RWPE2 (cell line): ENCODE results near the gene JAKMIP2.

Experiments used
- ATAC-seq: fragments of 200-7000 bp; cut with Tn5 transposase; 3 replicates; pipeline ENCODE4 v1.9.1; 2021; ENCODE audit warnings: low read depth
- DNase-seq: peaks from one replicate; pipeline ENCODE4 v3.0.0-alpha.2; 2020; ENCODE audit warnings: low spot score
- H3K27ac ChIP-seq: fragments of 450-650 bp; 2 replicates; pipeline ENCODE4 v1.5.1; 2017; ENCODE audit warnings: mild to moderate bottlenecking; ENCODE audit not compliant: poor library complexity, severe bottlenecking
- H3K27me3 ChIP-seq: fragments of 250-450 bp; sonication (Bioruptor Pico); 2 replicates; pipeline ENCODE4 v1.5.1; 2021; ENCODE audit warnings: mild to moderate bottlenecking, moderate library complexity; ENCODE audit not compliant: insufficient read depth, poor library complexity, severe bottlenecking
- H3K36me3 ChIP-seq: fragments of 250-450 bp; sonication (Bioruptor Pico); 2 replicates; pipeline ENCODE4 v1.5.1; 2020; ENCODE audit warnings: low read depth, mild to moderate bottlenecking, moderate library complexity
- H3K4me1 ChIP-seq: fragments of 250-450 bp; sonication (Bioruptor Pico); 2 replicates; pipeline ENCODE4 v1.5.1; 2021; ENCODE audit warnings: mild to moderate bottlenecking, moderate library complexity; ENCODE audit not compliant: insufficient read depth, poor library complexity, severe bottlenecking
- H3K4me3 ChIP-seq: fragments of 250-450 bp; sonication (Bioruptor Pico); 2 replicates; pipeline ENCODE4 v1.5.1; 2021; ENCODE audit warnings: mild to moderate bottlenecking, moderate library complexity; ENCODE audit not compliant: severe bottlenecking
- H3K9me3 ChIP-seq: fragments of 250-450 bp; sonication (Bioruptor Pico); 2 replicates; pipeline ENCODE4 v1.5.1; 2021; ENCODE audit warnings: mild to moderate bottlenecking, moderate library complexity; ENCODE audit not compliant: severe bottlenecking
- TF ChIP-seq, protein P1 (sequence below): fragments of 450-650 bp; IDR thresholded peaks from one replicate; pipeline ENCODE4 v1.5.1; 2017; ENCODE audit warnings: mild to moderate bottlenecking, moderate library complexity; ENCODE audit not compliant: poor library complexity, severe bottlenecking

JAKMIP2 gene

DNA sequence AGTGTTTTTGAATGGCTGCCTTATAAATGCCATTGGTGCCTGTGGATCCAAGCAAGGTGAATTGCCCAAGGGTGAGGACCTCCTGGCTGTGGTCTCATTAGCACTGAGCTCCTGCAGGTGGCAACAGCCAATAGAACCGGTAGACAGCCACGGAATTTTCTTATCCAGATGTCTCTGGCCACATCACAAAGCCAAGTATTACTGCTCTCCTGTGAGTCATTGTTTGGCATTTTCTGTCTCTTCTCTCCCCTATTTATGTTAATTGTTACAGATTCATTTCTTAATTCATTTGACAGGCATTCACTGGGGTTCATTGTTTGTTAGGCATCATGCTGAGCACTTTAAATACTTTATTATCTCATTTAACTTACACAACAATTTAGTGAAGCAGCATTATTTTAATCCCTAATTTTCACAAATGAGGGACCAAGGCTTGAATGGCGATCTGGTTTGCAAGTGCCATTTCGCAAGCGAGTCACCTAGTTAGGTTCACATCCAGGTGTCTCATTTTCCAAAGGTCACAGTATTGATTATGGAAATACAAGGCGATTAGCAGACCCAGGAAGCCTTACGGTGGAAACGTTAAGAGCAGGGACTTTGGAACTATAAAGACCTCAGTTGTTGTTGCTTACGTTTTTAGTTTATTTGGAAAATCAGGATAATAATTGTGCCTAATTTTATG is 214.5 kb downstream of the JAKMIP2 start:
- no peak overlapping the region for H3K4me3 ChIP-seq
- H3K4me1 ChIP-seq, result peaks cover 7% of the 10 kb centered on the region
- TF ChIP-seq, protein P1, sequence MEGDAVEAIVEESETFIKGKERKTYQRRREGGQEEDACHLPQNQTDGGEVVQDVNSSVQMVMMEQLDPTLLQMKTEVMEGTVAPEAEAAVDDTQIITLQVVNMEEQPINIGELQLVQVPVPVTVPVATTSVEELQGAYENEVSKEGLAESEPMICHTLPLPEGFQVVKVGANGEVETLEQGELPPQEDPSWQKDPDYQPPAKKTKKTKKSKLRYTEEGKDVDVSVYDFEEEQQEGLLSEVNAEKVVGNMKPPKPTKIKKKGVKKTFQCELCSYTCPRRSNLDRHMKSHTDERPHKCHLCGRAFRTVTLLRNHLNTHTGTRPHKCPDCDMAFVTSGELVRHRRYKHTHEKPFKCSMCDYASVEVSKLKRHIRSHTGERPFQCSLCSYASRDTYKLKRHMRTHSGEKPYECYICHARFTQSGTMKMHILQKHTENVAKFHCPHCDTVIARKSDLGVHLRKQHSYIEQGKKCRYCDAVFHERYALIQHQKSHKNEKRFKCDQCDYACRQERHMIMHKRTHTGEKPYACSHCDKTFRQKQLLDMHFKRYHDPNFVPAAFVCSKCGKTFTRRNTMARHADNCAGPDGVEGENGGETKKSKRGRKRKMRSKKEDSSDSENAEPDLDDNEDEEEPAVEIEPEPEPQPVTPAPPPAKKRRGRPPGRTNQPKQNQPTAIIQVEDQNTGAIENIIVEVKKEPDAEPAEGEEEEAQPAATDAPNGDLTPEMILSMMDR, result no peak
- no peaks in the 10 kb centered on the region for H3K36me3 ChIP-seq
- no peak for DNase-seq
- no peaks in the 10 kb centered on the region for H3K27me3 ChIP-seq
- ATAC-seq, result peak; percentile 72
- no peaks in the 10 kb centered on the region for H3K9me3 ChIP-seq
- peak overlapping the region; percentile 5 for H3K27ac ChIP-seq

DNA sequence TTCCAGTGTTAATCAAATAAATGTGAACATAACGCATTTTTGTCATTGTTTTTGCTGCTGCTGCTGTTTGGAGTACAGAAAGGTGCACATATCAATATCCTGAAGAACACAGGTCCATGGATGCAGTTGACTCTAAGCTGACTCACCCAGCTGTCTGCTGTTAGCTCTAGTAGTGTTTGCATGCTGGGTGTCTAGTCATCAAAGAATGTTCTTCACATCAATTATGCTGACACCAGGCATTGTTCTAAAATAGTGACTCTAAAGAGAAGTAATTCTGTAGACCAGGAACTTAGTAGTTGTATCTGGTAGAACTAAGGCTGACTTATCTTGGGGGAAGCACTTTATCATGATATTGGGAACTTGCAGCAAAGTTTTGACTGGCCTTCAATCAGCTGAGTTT is 217.0 kb downstream of the JAKMIP2 start:
- Histone ChIP-seq H3K27ac (peak overlapping the region; percentile 25), H3K36me3 (no peaks in the 10 kb centered on the region), H3K9me3 (no peaks in the 10 kb centered on the region), H3K4me1 (peaks cover 7% of the 10 kb centered on the region), H3K4me3 (no peak overlapping the region), H3K27me3 (no peaks in the 10 kb centered on the region)
- ATAC-seq, result peak; percentile 96
- DNase-seq, result no peak
- TF ChIP-seq, protein P1, result no peak

DNA sequence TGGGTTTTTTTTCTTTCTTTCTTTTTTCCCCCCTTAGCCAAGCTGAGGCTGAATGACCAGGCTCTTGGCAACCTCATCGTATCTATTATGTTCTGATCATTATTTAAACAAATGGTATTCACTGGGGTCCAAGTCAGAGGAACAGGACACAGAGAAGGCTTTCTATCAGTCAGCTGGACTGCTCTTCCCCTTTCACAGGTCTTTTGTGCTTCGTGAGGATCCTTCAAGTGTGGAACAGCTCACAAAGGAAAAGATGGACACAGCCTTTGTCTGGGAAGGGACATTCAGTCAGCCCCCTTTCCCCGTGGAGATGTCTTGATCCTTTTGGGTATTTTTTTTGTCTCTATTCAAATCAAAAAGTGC is 218.4 kb downstream of the JAKMIP2 start:
- no peak overlapping the region for H3K27ac ChIP-seq
- ATAC-seq (no peak), DNase-seq (no peak)
- H3K9me3 ChIP-seq, result no peaks in the 10 kb centered on the region
- no peak overlapping the region for H3K4me3 ChIP-seq
- no peaks in the 10 kb centered on the region for H3K27me3 ChIP-seq
- TF ChIP-seq, protein P1, result no peak
- no peaks in the 10 kb centered on the region for H3K36me3 ChIP-seq
- peaks cover 7% of the 10 kb centered on the region for H3K4me1 ChIP-seq

DNA sequence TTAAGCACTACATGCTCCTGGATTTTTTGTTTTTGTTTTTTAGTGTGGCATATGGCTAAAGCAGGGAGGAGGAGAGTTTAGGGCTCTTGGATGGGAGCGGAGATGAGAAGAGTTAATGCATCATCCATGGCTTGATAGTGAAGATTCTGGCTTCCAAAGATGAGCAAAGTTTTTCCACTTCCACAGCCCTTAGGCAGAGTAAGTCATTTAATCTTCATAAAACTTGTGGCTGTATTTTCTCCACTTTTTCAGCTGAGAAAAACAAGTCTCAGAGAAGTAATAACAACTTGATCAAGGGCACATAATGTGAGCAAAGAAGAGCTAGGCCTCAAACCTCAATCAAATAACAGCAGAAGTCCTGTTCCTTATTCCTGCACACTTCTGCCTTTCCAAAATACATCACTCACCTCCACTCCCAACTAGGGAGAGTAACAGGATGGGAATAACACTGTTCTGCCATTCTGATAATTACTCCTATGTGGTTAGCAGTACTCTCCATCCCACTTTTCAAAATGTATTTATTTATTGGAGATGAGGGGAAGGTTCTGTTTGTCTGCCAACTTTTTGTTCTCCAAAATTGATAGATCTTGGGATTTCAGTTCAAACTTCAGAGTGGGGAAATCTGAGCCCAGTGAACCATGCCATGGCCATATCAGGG is 218.9 kb downstream of the JAKMIP2 start:
- Histone ChIP-seq H3K4me3 (no peak overlapping the region), H3K36me3 (no peaks in the 10 kb centered on the region), H3K27me3 (no peaks in the 10 kb centered on the region), H3K4me1 (peaks cover 7% of the 10 kb centered on the region), H3K9me3 (no peaks in the 10 kb centered on the region), H3K27ac (no peak overlapping the region)
- no peak for DNase-seq
- no peak for ATAC-seq
- TF ChIP-seq, protein P1, result no peak

DNA sequence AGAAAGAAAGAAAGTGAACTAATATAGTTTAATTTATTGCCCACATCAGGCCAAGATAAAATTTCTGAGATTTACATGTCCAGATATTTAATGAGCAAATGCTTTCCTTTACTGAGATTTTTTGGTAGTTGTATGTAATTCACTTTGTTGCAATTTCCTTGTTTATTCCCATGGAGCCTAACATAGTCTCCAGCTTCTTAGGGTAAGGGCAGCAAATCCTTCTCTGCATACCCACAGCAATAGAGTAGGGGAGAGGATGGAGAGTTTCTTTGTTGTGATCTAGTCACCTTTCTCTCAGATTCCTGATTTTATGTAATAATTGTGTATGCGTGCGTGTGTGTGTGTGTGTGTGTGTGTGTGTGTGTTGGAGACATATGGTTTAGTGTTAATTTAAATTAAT is 221.1 kb downstream of the JAKMIP2 start:
- Histone ChIP-seq H3K4me3 (no peak overlapping the region), H3K9me3 (no peaks in the 10 kb centered on the region), H3K4me1 (peaks cover 7% of the 10 kb centered on the region), H3K27ac (no peak overlapping the region), H3K36me3 (no peaks in the 10 kb centered on the region), H3K27me3 (no peaks in the 10 kb centered on the region)
- DNase-seq (no peak), ATAC-seq (no peak)
- TF ChIP-seq, protein P1, result no peak
